ENCODE data around the gene MPRIP.
"Not testable (repeated sequence)": the region's sequence is repeated elsewhere in the genome, so short reads cannot be mapped to it uniquely, and the experiment has no call there.

DNA sequence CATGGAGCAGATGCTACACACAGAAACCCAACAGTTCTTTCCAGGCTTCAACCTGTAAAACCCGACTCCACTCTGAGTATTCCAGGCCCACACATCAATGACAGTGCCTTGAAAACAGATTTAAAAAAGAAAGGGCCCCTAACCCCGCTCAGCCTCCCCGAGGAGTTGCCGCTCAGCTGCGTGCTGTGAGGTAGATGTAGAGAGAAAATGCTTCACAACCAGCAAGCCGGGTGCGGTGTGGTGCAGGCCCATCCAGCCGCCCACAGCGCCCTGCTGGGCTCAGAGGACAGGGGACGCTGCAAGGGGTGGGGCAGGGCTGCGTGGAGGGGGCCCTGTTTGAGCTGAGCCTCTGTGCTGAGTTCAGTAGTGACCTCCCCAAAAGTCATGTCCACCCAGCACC, 45.5 kb upstream of the MPRIP start:
- TF ChIP-seq POLR2A (IDR thresholded peaks at IDR 0.05) = not testable (repeated sequence)
- TF ChIP-seq, protein P1, sequence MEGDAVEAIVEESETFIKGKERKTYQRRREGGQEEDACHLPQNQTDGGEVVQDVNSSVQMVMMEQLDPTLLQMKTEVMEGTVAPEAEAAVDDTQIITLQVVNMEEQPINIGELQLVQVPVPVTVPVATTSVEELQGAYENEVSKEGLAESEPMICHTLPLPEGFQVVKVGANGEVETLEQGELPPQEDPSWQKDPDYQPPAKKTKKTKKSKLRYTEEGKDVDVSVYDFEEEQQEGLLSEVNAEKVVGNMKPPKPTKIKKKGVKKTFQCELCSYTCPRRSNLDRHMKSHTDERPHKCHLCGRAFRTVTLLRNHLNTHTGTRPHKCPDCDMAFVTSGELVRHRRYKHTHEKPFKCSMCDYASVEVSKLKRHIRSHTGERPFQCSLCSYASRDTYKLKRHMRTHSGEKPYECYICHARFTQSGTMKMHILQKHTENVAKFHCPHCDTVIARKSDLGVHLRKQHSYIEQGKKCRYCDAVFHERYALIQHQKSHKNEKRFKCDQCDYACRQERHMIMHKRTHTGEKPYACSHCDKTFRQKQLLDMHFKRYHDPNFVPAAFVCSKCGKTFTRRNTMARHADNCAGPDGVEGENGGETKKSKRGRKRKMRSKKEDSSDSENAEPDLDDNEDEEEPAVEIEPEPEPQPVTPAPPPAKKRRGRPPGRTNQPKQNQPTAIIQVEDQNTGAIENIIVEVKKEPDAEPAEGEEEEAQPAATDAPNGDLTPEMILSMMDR (IDR thresholded peaks at IDR 0.05) = not testable (repeated sequence)
